ENCODE data around the gene PKLR. TPM values are rescaled to one million over a fixed set of nuclear protein-coding genes. Genes with fewer than 3 reads are reported as not detected.

Gene PKLR
- total and polyA plus RNA-seq, 9 donors = 0.41 TPM; not detected in 8

DNA sequence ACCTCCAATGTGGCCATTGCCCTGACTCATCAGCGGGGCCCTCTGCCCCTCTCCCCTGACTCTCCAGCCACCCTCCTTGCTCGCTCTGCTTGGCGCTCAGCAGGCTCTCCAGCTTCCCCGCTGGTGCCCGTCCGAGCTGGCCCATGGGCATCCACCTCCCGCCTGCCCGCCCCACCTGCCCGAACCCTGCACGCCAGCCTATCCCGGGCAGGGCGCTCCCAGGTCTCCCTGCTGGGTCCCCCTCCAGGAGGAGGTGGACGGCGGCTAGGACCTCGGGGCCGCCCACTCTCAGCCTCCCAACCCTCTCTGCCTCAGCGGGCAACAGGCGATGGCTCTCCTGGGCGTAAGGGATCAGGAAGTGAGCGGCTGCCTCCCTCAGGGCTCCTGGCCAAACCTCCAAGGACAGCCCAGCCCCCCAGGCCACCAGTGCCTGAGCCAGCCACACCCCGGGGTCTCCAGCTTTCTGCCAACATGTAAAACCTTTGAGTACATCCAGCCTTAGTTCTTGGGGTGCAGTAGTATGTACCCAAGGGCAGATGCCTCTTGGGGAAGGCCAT is 13.2 kb downstream of the PKLR start:
- Histone ChIP-seq H3K27ac (no peak overlapping the region), H3K4me3 (no peak overlapping the region), H3K36me3 (no peaks in the 10 kb centered on the region), H3K4me1 (ENCODE audit: insufficient read depth) (no peaks in the 10 kb centered on the region), H3K27me3 (no peaks in the 10 kb centered on the region), H3K9me3 (no peaks in the 10 kb centered on the region)
- TF ChIP-seq POLR2A (IDR thresholded peaks at IDR 0.05) = no peak
- no peak for TF ChIP-seq EP300 (IDR thresholded peaks at IDR 0.05)
- TF ChIP-seq, protein P1, sequence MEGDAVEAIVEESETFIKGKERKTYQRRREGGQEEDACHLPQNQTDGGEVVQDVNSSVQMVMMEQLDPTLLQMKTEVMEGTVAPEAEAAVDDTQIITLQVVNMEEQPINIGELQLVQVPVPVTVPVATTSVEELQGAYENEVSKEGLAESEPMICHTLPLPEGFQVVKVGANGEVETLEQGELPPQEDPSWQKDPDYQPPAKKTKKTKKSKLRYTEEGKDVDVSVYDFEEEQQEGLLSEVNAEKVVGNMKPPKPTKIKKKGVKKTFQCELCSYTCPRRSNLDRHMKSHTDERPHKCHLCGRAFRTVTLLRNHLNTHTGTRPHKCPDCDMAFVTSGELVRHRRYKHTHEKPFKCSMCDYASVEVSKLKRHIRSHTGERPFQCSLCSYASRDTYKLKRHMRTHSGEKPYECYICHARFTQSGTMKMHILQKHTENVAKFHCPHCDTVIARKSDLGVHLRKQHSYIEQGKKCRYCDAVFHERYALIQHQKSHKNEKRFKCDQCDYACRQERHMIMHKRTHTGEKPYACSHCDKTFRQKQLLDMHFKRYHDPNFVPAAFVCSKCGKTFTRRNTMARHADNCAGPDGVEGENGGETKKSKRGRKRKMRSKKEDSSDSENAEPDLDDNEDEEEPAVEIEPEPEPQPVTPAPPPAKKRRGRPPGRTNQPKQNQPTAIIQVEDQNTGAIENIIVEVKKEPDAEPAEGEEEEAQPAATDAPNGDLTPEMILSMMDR (IDR thresholded peaks at IDR 0.05) = no peak
- intact Hi-C loops (cut with DNase I) = no loop called here
- WGBS, 3 donors = 84 to 92% (median 89%) methylated on average over 21 of the region's 21 CpGs
- DNase-seq = no peak

DNA sequence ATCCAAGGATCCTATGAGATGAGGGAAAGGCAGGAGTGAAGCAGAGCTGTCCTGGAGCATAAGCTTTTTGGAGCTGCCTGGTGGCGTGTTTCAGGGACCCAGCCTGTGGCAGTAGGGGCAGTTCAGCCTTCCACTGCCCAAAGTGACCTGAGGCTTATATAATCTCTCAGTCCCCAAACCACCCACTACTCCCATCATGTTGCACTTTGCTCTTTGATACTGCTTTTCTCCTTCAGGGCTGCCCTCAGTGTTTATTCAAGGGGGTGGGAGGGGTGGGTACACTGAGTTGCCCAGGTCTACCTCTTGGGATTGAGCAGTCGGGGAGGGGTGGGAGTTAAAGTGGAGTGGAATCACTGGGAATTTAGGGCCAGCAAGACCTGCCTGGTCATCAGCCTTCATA is 14.7 kb downstream of the PKLR start:
- intact Hi-C loops (cut with DNase I) = no loop called here
- no peaks in the 10 kb centered on the region for H3K4me1 ChIP-seq (ENCODE audit: insufficient read depth)
- H3K36me3 ChIP-seq = no peaks in the 10 kb centered on the region
- H3K4me3 ChIP-seq = no peak overlapping the region
- no peak for TF ChIP-seq POLR2A (IDR thresholded peaks at IDR 0.05)
- H3K9me3 ChIP-seq = no peaks in the 10 kb centered on the region
- DNase-seq = no peak
- H3K27ac ChIP-seq = no peak overlapping the region
- no peaks in the 10 kb centered on the region for H3K27me3 ChIP-seq
- WGBS, 3 donors = 89 to 95% (median 94%) methylated on average over 2 of the region's 2 CpGs

DNA sequence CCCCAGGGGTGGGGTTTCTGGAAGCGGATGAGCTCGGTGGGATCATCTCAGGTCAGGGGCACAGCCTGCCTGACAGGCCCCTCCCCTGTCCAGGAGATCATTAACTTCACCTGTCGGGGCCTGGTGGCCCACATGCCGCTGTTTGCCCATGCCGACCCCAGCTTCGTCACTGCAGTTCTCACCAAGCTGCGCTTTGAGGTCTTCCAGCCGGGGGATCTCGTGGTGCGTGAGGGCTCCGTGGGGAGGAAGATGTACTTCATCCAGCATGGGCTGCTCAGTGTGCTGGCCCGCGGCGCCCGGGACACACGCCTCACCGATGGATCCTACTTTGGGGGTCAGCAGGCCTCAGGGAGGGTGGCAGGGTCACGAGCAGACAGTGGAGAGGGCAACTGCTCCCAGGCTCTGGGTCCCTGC is 15.6 kb downstream of the PKLR start:
- WGBS, 3 donors = 84 to 90% (median 87%) methylated on average over 18 of the region's 18 CpGs
- no peak for DNase-seq
- intact Hi-C loops (cut with DNase I) = no loop called here
- Histone ChIP-seq H3K36me3 (no peaks in the 10 kb centered on the region), H3K9me3 (no peaks in the 10 kb centered on the region), H3K4me1 (ENCODE audit: insufficient read depth) (no peaks in the 10 kb centered on the region), H3K27me3 (no peaks in the 10 kb centered on the region), H3K4me3 (no peak overlapping the region), H3K27ac (no peak overlapping the region)
- TF ChIP-seq, protein P1 (IDR thresholded peaks at IDR 0.05) = no peak
- TF ChIP-seq EP300 (IDR thresholded peaks at IDR 0.05) = no peak
- no peak for TF ChIP-seq POLR2A (IDR thresholded peaks at IDR 0.05)

DNA sequence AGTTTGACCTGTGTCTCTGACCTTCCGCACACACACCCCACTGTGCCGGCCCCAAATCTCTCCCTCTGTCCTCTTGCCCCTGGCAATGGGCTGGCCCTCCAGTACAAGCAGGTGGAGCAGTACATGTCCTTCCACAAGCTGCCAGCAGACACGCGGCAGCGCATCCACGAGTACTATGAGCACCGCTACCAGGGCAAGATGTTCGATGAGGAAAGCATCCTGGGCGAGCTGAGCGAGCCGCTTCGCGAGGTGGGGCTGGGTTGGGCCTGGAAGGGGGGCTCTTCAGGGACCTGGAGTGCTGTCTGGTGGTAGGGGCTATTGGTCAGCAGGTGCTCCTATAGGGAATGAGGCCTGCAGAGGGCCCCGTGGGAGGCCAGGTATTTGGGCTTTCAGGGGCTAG is 16.2 kb downstream of the PKLR start:
- Histone ChIP-seq H3K27me3 (no peaks in the 10 kb centered on the region), H3K4me1 (ENCODE audit: insufficient read depth) (no peaks in the 10 kb centered on the region), H3K4me3 (no peak overlapping the region), H3K9me3 (no peaks in the 10 kb centered on the region), H3K27ac (no peak overlapping the region), H3K36me3 (no peaks in the 10 kb centered on the region)
- 89 to 92% (median 90%) methylated on average over 14 of the region's 14 CpGs for WGBS, 3 donors
- TF ChIP-seq, protein P1 (IDR thresholded peaks at IDR 0.05) = no peak
- TF ChIP-seq POLR2A (IDR thresholded peaks at IDR 0.05) = no peak
- TF ChIP-seq EP300 (IDR thresholded peaks at IDR 0.05) = no peak
- DNase-seq = no peak
- intact Hi-C loops (cut with DNase I) = no loop called here

DNA sequence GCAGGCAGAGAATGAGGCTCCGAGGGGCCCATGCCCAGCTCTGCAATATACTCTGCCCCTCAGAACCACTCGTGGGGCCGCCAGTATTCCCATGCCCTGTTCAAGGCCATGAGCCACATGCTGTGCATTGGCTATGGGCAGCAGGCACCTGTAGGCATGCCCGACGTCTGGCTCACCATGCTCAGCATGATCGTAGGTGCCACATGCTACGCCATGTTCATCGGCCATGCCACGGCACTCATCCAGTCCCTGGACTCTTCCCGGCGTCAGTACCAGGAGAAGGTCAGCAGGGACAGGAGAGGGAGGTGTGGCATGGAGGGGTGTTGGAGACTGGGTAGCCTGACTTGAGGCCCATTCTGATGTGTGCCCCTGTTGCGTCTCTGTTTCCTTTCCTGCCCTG is 16.8 kb downstream of the PKLR start:
- H3K27ac ChIP-seq = no peak overlapping the region
- TF ChIP-seq EP300 (IDR thresholded peaks at IDR 0.05) (no peak), POLR2A (IDR thresholded peaks at IDR 0.05) (no peak)
- TF ChIP-seq, protein P1 (IDR thresholded peaks at IDR 0.05) = no peak
- no peak overlapping the region for H3K4me3 ChIP-seq
- intact Hi-C loops (cut with DNase I) = loop anchor here in 1 of 4 donors (5.0 kb wide), 1 partner anchor 33 kb away; no protein-coding TSS in a partner anchor
- no peaks in the 10 kb centered on the region for H3K9me3 ChIP-seq
- no peaks in the 10 kb centered on the region for H3K27me3 ChIP-seq
- 87 to 94% (median 88%) methylated on average over 12 of the region's 12 CpGs for WGBS, 3 donors
- H3K4me1 ChIP-seq (ENCODE audit: insufficient read depth) = no peaks in the 10 kb centered on the region
- H3K36me3 ChIP-seq = no peaks in the 10 kb centered on the region
- DNase-seq = no peak
